Measurements from ENCODE around the gene CFAP77.

DNA sequence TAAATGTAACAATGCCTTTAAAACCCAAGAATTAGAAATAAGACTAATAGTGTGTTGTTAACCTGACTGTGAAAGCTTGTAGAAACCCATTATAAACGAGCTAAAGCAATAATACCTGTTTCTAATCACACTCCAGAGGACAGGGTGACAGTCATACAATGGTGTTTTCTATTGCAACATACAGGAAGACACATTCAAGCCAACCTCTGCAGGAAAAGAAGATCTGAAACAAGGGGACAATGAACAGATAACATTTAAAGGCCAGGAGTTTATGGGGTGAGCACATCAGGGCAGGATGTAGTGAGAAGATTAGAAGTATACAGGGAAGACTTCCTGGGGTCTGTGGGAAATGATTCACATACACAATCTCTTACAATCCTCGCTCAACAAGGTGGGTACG, 186.2 kb downstream of the CFAP77 start:
- TF ChIP-seq POLR2AphosphoS5 (IDR thresholded peaks at IDR 0.05; ENCODE audit: low read depth, low read length), result no peak
- TF ChIP-seq SP4 (CRISPR knock-in tag; IDR thresholded peaks at IDR 0.05), result no peak
- TF ChIP-seq RXRB (CRISPR knock-in tag; IDR thresholded peaks at IDR 0.05; ENCODE audit: borderline replicate concordance), result no peak
- TF ChIP-seq ETV6 (CRISPR knock-in tag; conservative IDR thresholded peaks at IDR 0.05), result no peak
- no peak for TF ChIP-seq NONO (IDR thresholded peaks at IDR 0.05)
- no peak for TF ChIP-seq NONO (CRISPR knock-in tag; conservative IDR thresholded peaks at IDR 0.05)
- TF ChIP-seq TEAD3 (CRISPR knock-in tag; optimal IDR thresholded peaks at IDR 0.05; ENCODE audit: borderline replicate concordance), result no peak
- no peak for TF ChIP-seq POLR2A (IDR thresholded peaks at IDR 0.05; ENCODE audit: insufficient read depth in 1 of 2, low read depth in 2 of 2, low read length in 2 of 2)
- TF ChIP-seq ADNP (CRISPR knock-in tag; IDR thresholded peaks at IDR 0.05), result no peak
- TF ChIP-seq ZMYM3 (CRISPR knock-in tag; IDR thresholded peaks at IDR 0.05), result no peak
- TF ChIP-seq FOXJ3 (CRISPR knock-in tag; IDR thresholded peaks at IDR 0.05; ENCODE audit: borderline replicate concordance), result no peak
- TF ChIP-seq, protein P1, sequence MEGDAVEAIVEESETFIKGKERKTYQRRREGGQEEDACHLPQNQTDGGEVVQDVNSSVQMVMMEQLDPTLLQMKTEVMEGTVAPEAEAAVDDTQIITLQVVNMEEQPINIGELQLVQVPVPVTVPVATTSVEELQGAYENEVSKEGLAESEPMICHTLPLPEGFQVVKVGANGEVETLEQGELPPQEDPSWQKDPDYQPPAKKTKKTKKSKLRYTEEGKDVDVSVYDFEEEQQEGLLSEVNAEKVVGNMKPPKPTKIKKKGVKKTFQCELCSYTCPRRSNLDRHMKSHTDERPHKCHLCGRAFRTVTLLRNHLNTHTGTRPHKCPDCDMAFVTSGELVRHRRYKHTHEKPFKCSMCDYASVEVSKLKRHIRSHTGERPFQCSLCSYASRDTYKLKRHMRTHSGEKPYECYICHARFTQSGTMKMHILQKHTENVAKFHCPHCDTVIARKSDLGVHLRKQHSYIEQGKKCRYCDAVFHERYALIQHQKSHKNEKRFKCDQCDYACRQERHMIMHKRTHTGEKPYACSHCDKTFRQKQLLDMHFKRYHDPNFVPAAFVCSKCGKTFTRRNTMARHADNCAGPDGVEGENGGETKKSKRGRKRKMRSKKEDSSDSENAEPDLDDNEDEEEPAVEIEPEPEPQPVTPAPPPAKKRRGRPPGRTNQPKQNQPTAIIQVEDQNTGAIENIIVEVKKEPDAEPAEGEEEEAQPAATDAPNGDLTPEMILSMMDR (CRISPR knock-in tag; IDR thresholded peaks at IDR 0.05), result no peak
- no peak for TF ChIP-seq ESRRA (CRISPR knock-in tag; IDR thresholded peaks at IDR 0.05; ENCODE audit: low read depth)
- no peak for TF ChIP-seq FOXC1 (CRISPR knock-in tag; IDR thresholded peaks at IDR 0.05; ENCODE audit: borderline replicate concordance)
